K562 (cell line): ENCODE results near the gene CHDH. TPM values are rescaled to one million over a fixed set of nuclear protein-coding genes. Genes with fewer than 3 reads are reported as not detected.
A peak's percentile ranks its signal among the peaks of the same experiment; 100 is the strongest.

Source experiments
- ATAC-seq: fragments of 200-7000 bp; cut with Tn5 transposase; 3 replicates; pipeline ENCODE4 v1.9.1; 2020; ENCODE audit warnings: moderate library complexity
- BruUV-seq: library from RNA; stranded (reverse); fragments of 400-500 nt; replicated peaks from 2 replicates; lab custom pipeline; 2021; lab: Mats Ljungman, UMichigan
- CTCF ChIA-PET: fragments of 300-600 bp; formaldehyde crosslinking; extraction: SDS; loops from one replicate; lab custom pipeline; 2021; ENCODE audit warnings: low intra/inter-chr PET ratio; lab: Yijun Ruan, JAX
- POLR2A ChIA-PET: fragments of 300-600, 350-650 bp; sonication (Branson Sonifier 250); formaldehyde crosslinking; extraction: SDS; loops from one replicate; lab custom pipeline; 2021; ENCODE audit warnings: antibody characterized with exemption, inconsistent platforms; lab: Yijun Ruan, JAX
- DNase-seq, 4 experiments: peaks; one replicate each; pipeline versions ENCODE4 v3.0.0 to v3.0.0-alpha.2; 2011 to 2018; ENCODE audit warnings: low spot score in 3 of 4, mixed read lengths in 3 of 4; ENCODE audit errors: extremely low read depth in 1 of 4
- FAIRE-seq: peaks from 2 replicates; lab custom pipeline; 2011; peaks lifted over from hg19 to GRCh38; lab: Jason Lieb, UNC
- H2AFZ ChIP-seq: 2 replicates; pipeline ENCODE4 v1.6.0; 2011; ENCODE audit warnings: low read depth, low read length, control low read depth, inconsistent platforms
- H3K27ac ChIP-seq: fragments of 200-600 bp; 3 replicates; pipeline ENCODE4 v1.8.0; 2011; ENCODE audit warnings: low read depth, mild to moderate bottlenecking, control low read depth, inconsistent platforms, low read length, moderate library complexity, mixed read lengths; ENCODE audit errors: extremely low read depth
- H3K27me3 ChIP-seq, 2 experiments: fragments of 300-600 bp in 1 of 2; 2 replicates in 1 of 2; 3 replicates in 1 of 2; pipeline versions ENCODE4 v1.6.0 to v1.8.0; 2011; ENCODE audit warnings: inconsistent platforms in 2 of 2, low read length in 2 of 2, mild to moderate bottlenecking in 1 of 2, mixed read lengths in 1 of 2, moderate library complexity in 1 of 2; ENCODE audit not compliant: control insufficient read depth in 2 of 2, insufficient read depth in 2 of 2
- H3K36me3 ChIP-seq: fragments of 300-600 bp; 3 replicates; pipeline ENCODE4 v1.8.0; 2011; ENCODE audit warnings: mild to moderate bottlenecking, low read length, inconsistent platforms; ENCODE audit not compliant: control insufficient read depth, insufficient read depth
- H3K4me1 ChIP-seq, 2 experiments: fragments of 200-600 bp in 1 of 2; replicated peaks in 1 of 2; 2 replicates in 1 of 2; 3 replicates in 1 of 2; pipeline versions ENCODE4 v1.5.1 to v1.8.0; 2011; ENCODE audit warnings: inconsistent platforms in 2 of 2, low read length in 2 of 2, mild to moderate bottlenecking in 1 of 2, mixed read lengths in 1 of 2, moderate library complexity in 1 of 2; ENCODE audit not compliant: control insufficient read depth in 2 of 2, insufficient read depth in 2 of 2
- H3K4me2 ChIP-seq: 2 replicates; pipeline ENCODE4 v1.6.1; 2011; ENCODE audit warnings: low read length, control low read depth, inconsistent platforms, mixed read lengths; ENCODE audit not compliant: insufficient read depth
- H3K4me3 ChIP-seq: fragments of 200-600 bp; sonication (generic), shearing (Covaris generic); 2 replicates; pipeline ENCODE4 v1.5.1; 2016; ENCODE audit warnings: control low read depth, inconsistent platforms
- H3K79me2 ChIP-seq: fragments of 200-600 bp; 3 replicates; pipeline ENCODE4 v1.8.0; 2011; ENCODE audit warnings: low read length, inconsistent platforms; ENCODE audit not compliant: control insufficient read depth, insufficient read depth
- H3K9ac ChIP-seq, 2 experiments: 2 replicates each; pipeline versions ENCODE4 v1.6.0 to v1.6.1; 2011; ENCODE audit warnings: low read depth in 2 of 2, low read length in 2 of 2, control low read depth in 1 of 2, inconsistent platforms in 1 of 2, mild to moderate bottlenecking in 1 of 2, mixed read lengths in 1 of 2; ENCODE audit not compliant: insufficient read depth in 1 of 2
- H3K9me1 ChIP-seq: one replicate; pipeline ENCODE4 v1.6.0; 2011; ENCODE audit warnings: inconsistent platforms, mild to moderate bottlenecking, low read length, moderate library complexity; ENCODE audit not compliant: control insufficient read depth, insufficient read depth
- H3K9me3 ChIP-seq: replicated peaks from 2 replicates; pipeline ENCODE4 v1.5.1; 2011; ENCODE audit warnings: low read depth, low read length, inconsistent platforms; ENCODE audit not compliant: control insufficient read depth, insufficient read depth
- H4K20me1 ChIP-seq: replicated peaks from 2 replicates; pipeline ENCODE4 v1.6.1; 2011; ENCODE audit warnings: low read length, inconsistent platforms, mixed read lengths; ENCODE audit not compliant: control insufficient read depth, insufficient read depth
- FOSL1 ChIP-seq: fragments of 200-800 bp; sonication (Bioruptor generic); conservative IDR thresholded peaks from 2 replicates; pipeline ENCODE4 v1.6.1; 2016; ENCODE audit warnings: missing genetic modification characterization, missing compliant biosample characterization
- RBM25 ChIP-seq: fragments of 200-400 bp; formaldehyde crosslinking; IDR thresholded peaks from 2 replicates; pipeline ENCODE4 v1.6.1; 2018; ENCODE audit warnings: low read length, low read depth, moderate library complexity; ENCODE audit not compliant: severe bottlenecking
- SFPQ ChIP-seq: fragments of 200-400 bp; formaldehyde crosslinking; IDR thresholded peaks from 2 replicates; pipeline ENCODE4 v1.6.1; 2017; ENCODE audit warnings: mild to moderate bottlenecking, low read depth, low read length, moderate library complexity
- WGBS: fragments of 100-300 bp; shearing (Covaris generic); methylation state at CpG from one replicate; pipeline ENCODE4 v1.1.6; 2016; ENCODE audit warnings: low coverage, mixed read lengths; ENCODE audit not compliant: insufficient coverage; ENCODE audit errors: missing lambda C conversion rate; 5-methylcytosine and 5-hydroxymethylcytosine counted together
- in situ Hi-C: fragments of 300-500 bp; cut with MboI; formaldehyde crosslinking; loops from 4 replicates; pipeline ENCODE4 v1.15.0; 2018; ENCODE audit warnings: inconsistent platforms, mixed read lengths
- intact Hi-C: fragments of 100-400 bp; cut with micrococcal nuclease; formaldehyde crosslinking; loops from 2 replicates; pipeline ENCODE4 v1.14.2; 2022
- polyA plus RNA-seq, 8 experiments: library from polyadenylated mRNA; depleted of rRNA in 4 of 8; stranded (reverse) in 5 of 8; unstranded in 3 of 8; fragments of >200 nt; fragmentation: Nextera tagmentation in 2 of 8; fragmentation: Illumina TruSeq in 1 of 8; extraction: Ambion mirVana in 2 of 8; extraction: Trizol in 1 of 8; gene quantifications; 2 replicates each; pipeline versions ENCODE4 v1.2.1 to v1.2.3, GENCODE V29; 2011 to 2014; ENCODE audit warnings: inconsistent platforms in 1 of 8, missing spikeins in 1 of 8
- total RNA-seq, 7 experiments: library from RNA; depleted of rRNA in 6 of 7; stranded (reverse); fragments of >200 nt in 6 of 7; fragmentation: Illumina TruSeq in 2 of 7; extraction: Trizol in 2 of 7; gene quantifications; 2 replicates each; pipeline versions ENCODE4 v1.2.1 to v1.2.3, GENCODE V29; 2011 to 2021; ENCODE audit warnings: low replicate concordance in 1 of 7

CHDH gene
- total and polyA plus RNA-seq, 9 of the 15 experiments (the other 6 are each of a cell fraction or from before 2014, with no cell fraction given): 0.06 to 1.9 (median 0.46) TPM

- ChIA-PET CTCF (no interaction called here), POLR2A (no interaction called here)
- in situ Hi-C loops (no loop called here), intact Hi-C loops (no loop called here)
- Histone ChIP-seq H3K4me3 (no peak overlapping the region), H2AFZ (no peak overlapping the region), H3K27me3 (peaks cover 3 to 39% of the 10 kb centered on the region in 2 experiments; a peak in 3 of 5 replicates), H3K4me2 (no peak overlapping the region), H3K9me3 (no peaks in the 10 kb centered on the region), H3K9me1 (no peaks in the 10 kb centered on the region), H3K9ac (no peak overlapping the region), H3K79me2 (no peaks in the 10 kb centered on the region), H3K27ac (no peak overlapping the region), H4K20me1 (no peaks in the 10 kb centered on the region; the same call in 1 of the 2 replicates), H3K36me3 (no peaks in the 10 kb centered on the region), H3K4me1 (no peaks in the 10 kb centered on the region)
- peak; percentile 61 for TF ChIP-seq RBM25
- no peak for TF ChIP-seq SFPQ
- no peak for TF ChIP-seq FOSL1
- BruUV-seq: no TSS peak
- ATAC-seq (no peak), DNase-seq (no peak), FAIRE-seq (no peak)
- 15% methylated on average over 4 of the region's 5 CpGs for WGBS
Measured at GRCh38 chr3:53820084-53820483, 26.1 kb downstream of the CHDH start.
